ENCODE results near the gene AHCYL2.
"Not testable (repeated sequence)": the region's sequence is repeated elsewhere in the genome, so short reads cannot be mapped to it uniquely, and the experiment has no call there.

AHCYL2 gene

GRCh38 chr7:129285111-129285510, 60.3 kb downstream of the AHCYL2 start:
- no peak for DNase-seq (ENCODE audit: low read depth in 2 of 2)

GRCh38 chr7:129292861-129293260, 68.0 kb downstream of the AHCYL2 start:
- no peak for DNase-seq (ENCODE audit: low read depth in 2 of 2)

GRCh38 chr7:129295015-129295423, 70.2 kb downstream of the AHCYL2 start:
- no peak for DNase-seq (ENCODE audit: low read depth in 2 of 2)

GRCh38 chr7:129298268-129298893, 73.6 kb downstream of the AHCYL2 start:
- DNase-seq (ENCODE audit: low read depth in 2 of 2) = peak in 1 of 2 donors; percentile 28

- DNase-seq (ENCODE audit: low read depth in 2 of 2) = no peak
Observed at GRCh38 chr7:129299889-129300288, 75.1 kb downstream of the AHCYL2 start.

- DNase-seq (ENCODE audit: low read depth in 2 of 2) = not testable (repeated sequence)
Observed at GRCh38 chr7:129300299-129300698, 75.5 kb downstream of the AHCYL2 start.

- no peak for DNase-seq (ENCODE audit: low read depth in 2 of 2)
Observed at GRCh38 chr7:129307592-129307991, 82.8 kb downstream of the AHCYL2 start.

GRCh38 chr7:129308047-129308446, 83.2 kb downstream of the AHCYL2 start:
- no peak for DNase-seq (ENCODE audit: low read depth in 2 of 2)

GRCh38 chr7:129311429-129311828, 86.6 kb downstream of the AHCYL2 start:
- DNase-seq (ENCODE audit: low read depth in 2 of 2) = no peak

GRCh38 chr7:129313282-129313681, 88.5 kb downstream of the AHCYL2 start:
- no peak for DNase-seq (ENCODE audit: low read depth in 2 of 2)

- no peak for DNase-seq (ENCODE audit: low read depth in 2 of 2)
Observed at GRCh38 chr7:129315960-129316359, 91.1 kb downstream of the AHCYL2 start.

GRCh38 chr7:129317450-129317849, 92.6 kb downstream of the AHCYL2 start:
- no peak for DNase-seq (ENCODE audit: low read depth in 2 of 2)

GRCh38 chr7:129327076-129327475, 102.2 kb downstream of the AHCYL2 start:
- DNase-seq (ENCODE audit: low read depth in 2 of 2) = no peak

- no peak for DNase-seq (ENCODE audit: low read depth in 2 of 2)
Observed at GRCh38 chr7:129332254-129333035, 107.6 kb downstream of the AHCYL2 start.

GRCh38 chr7:129334473-129334872, 109.6 kb downstream of the AHCYL2 start:
- no peak for DNase-seq (ENCODE audit: low read depth in 2 of 2)

GRCh38 chr7:129338450-129338849, 113.6 kb downstream of the AHCYL2 start:
- no peak for DNase-seq (ENCODE audit: low read depth in 2 of 2)

- DNase-seq (ENCODE audit: low read depth in 2 of 2) = no peak
Observed at GRCh38 chr7:129341212-129341611, 116.4 kb downstream of the AHCYL2 start.

- DNase-seq (ENCODE audit: low read depth in 2 of 2) = no peak
Observed at GRCh38 chr7:129341816-129342806, 117.3 kb downstream of the AHCYL2 start.

GRCh38 chr7:129343099-129343700, 118.4 kb downstream of the AHCYL2 start:
- DNase-seq (ENCODE audit: low read depth in 2 of 2) = no peak

- no peak for DNase-seq (ENCODE audit: low read depth in 2 of 2)
Observed at GRCh38 chr7:129347330-129347729, 122.5 kb downstream of the AHCYL2 start.

- DNase-seq (ENCODE audit: low read depth in 2 of 2) = no peak
Observed at GRCh38 chr7:129348023-129348740, 123.4 kb downstream of the AHCYL2 start.

All from stimulated activated CD4-positive, alpha-beta T cell treated with anti-CD3 and anti-CD28 coated beads, Interleukin-1b, Interleukin-23, amount 100 ng/mL, for 1 hour (primary cell).